ENCODE data around the gene C6orf136.
"Not testable (repeated sequence)": the region's sequence is repeated elsewhere in the genome, so short reads cannot be mapped to it uniquely, and the experiment has no call there.

C6orf136 gene

GRCh38 chr6:30664994-30665767, 18.2 kb downstream of the C6orf136 start:
- DNase-seq = no peak

- DNase-seq = not testable (repeated sequence)
Observed at GRCh38 chr6:30666300-30666699, 19.4 kb downstream of the C6orf136 start.

DNA sequence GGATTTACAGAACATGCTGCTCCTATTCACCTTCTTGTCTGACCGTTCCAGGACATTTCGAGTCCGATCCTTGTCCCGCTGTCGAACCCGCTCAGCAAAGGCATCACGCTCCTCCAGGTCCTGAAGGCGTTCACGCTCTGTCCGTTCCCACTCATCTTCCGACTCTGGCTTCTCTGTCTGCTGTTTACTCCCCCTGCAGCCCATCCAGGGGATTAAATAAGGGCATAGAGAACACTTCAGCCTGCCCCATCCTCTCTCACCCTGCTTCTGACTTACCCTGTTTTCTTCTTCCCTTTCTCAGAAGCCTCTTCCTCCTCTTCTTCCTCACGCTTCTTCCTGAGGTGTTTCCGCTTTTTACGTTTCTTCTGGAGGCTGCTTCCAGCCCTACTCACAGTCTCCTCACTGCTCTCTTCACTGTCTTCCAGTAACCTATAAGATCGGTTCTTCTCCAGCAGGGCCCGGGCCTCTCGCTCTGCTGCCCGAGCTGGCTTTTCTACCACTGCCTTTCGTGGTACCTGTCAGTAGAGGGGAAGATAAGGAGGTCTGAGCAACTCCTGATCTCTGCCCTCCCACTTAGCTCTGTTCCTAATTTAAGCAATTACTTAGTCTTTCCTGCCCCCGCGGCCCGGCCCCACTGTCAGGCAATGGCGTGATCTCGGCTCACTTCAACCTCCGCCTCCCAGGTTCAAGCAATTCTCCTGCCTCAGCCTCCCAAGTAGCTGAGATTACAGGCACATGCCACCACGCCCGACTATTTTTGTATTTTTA, 24.0 kb downstream of the C6orf136 start:
- DNase-seq = no peak

GRCh38 chr6:30672445-30673253, 25.7 kb downstream of the C6orf136 start, which contains the start of gene DHX16:
Gene DHX16, minus strand, starts transcription at chr6:30673006. Its CDS starts 165 bp downstream, at chr6:30672841.
- peak; percentile 76 for DNase-seq

- DNase-seq = no peak
Observed at GRCh38 chr6:30676660-30677285, 29.8 kb downstream of the C6orf136 start.

GRCh38 chr6:30678964-30679726, 32.2 kb downstream of the C6orf136 start:
- no peak for DNase-seq

DNA sequence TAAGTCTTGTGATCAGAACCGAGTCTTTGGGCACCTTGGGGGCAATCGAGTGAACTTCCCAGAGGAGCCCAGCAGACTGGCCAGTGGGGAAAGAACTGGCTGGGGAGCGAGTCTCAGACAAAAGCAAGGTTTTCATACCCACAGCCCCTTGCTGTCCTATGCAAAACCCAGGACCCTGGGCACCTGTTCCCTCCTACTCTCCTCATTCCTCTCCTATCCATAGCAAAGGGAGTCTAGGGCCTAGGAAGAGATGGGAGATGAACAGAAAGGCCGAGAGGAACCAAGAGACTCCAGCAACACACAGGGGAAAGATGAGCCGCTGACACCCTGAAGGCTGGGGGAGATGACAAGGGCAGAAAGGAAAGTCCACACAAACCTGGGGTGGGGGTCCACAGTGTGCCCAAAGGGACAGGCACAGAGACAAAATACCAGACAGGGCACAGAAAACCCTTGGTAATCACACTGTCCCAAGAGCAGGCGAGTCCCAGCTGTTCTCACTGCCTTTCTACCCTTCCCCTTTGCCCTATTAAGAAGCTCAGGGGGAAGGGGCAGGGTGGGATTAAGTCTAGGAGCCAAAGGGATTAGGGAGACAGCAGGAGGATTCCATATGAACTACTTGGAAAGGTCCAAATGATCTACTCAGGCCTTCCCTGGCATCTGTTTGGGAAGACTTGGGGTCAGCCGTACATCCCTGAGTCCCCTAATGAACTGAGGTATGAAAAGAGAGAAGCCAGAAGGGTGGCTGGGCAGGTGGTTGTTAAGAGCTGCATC, 33.0 kb downstream of the C6orf136 start:
- DNase-seq = no peak

DNA sequence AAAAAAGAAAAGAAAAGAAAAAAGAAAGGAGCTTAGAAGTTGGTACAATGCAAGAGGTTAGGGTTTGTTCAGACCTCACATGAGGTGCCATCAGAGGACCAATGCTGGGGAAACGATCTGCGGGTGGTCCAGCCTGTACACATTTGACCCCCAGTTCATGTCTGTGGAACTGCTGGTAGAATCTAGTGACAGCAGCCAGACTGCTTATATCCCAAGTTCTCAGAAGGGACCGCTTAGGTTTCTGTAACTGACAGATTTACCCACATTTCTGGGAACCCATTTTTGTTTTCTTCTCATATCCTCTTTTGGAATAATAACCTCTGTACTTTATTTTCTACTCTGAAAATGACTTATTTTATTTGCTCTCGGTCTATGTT, 34.8 kb downstream of the C6orf136 start:
- no peak for DNase-seq

- DNase-seq = no peak
Observed at GRCh38 chr6:30682143-30683117, 35.5 kb downstream of the C6orf136 start.

- no peak for DNase-seq
Observed at GRCh38 chr6:30683183-30683979, 36.4 kb downstream of the C6orf136 start.

- DNase-seq = no peak
Observed at GRCh38 chr6:30683980-30684338, 37.0 kb downstream of the C6orf136 start.

DNA sequence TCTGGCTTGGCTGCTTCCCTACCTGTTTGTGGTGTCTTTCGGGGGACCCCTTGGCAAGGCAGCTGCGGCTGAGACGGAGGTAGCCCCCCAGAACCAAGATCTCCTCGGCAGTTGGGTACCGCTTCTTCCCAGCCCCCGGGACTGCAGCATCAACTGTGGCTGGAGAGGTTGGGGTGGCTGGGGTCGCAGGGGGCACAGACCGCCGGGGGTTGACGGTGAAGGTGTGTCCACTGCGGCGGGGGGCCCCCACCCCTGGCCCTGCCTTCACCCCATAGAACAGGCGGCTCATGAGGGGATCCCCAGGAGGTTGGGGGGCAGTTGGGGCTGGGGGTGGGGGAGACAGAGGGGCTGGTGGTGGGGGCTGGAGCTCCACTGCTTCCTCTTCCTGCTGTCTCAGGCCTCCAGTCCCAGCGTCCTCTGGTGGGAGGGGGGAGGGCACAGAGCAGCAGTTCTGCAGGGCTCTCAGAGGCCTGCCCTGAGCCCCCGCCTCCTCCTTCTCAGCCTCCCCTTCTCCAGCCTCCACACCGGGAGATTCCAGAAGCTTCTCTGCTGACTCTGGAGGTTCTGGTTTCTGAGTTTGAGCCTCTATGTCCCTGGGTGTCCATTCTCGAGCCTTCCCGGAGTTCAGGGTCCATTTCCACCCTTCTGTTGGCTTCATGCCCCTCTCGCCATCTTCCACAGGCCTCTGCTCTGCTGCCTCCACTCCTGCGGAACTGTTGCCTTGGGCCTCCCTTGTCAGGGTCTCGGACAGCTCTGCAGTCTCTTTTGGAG, 37.6 kb downstream of the C6orf136 start:
- DNase-seq = no peak

GRCh38 chr6:30685157-30686008, 38.5 kb downstream of the C6orf136 start:
- no peak for DNase-seq

DNA sequence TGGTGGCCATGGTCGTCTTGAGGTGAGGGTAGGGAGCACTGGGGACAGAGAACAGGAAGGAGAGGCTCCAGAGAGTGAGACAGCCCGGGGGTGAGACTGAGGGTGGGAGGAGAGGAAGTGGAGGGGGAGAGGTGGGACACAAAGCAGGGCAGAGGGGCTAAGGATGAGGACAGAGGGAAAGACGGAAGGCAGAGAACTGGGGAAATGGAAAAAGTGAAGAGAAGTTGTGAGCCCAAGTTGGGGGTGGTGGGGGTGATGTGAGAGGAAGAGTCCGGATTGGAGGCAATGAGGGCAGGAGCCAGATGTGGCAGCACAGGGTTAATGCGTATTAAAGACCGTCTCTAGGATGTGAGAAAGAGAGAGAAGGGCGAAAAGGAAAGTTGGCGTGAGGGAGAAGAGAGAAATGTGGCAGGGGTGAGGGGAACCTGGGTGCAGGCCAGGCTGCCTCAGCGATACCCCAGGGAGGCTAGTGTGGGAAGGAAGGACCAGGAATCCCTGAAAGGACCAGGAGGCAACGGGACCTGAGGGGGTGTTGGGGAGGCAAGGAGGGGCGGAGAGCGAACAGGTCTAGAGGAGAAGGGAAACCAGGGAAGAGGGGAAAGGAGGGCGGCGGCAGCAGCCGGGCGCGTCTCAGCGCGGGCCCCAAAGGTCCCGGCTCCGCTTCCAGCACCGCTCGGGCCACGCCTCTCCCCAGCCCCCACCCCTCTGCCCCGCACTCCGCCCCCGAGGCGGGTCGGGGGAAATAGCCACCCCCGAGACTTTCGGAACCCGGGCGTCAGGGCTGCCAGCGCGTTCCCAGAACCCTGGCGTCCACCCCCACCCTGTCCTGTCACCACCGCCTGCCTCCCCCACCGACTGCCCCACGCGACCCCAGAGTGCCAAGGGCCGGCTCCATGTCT, 39.3 kb downstream of the C6orf136 start, which contains the start of gene PPP1R18:
TSS of gene PPP1R18 (minus strand) at position 637 of the 899 bp plus-strand sequence. CDS start at position 10, 627 bp downstream.
- DNase-seq = no peak

DNA sequence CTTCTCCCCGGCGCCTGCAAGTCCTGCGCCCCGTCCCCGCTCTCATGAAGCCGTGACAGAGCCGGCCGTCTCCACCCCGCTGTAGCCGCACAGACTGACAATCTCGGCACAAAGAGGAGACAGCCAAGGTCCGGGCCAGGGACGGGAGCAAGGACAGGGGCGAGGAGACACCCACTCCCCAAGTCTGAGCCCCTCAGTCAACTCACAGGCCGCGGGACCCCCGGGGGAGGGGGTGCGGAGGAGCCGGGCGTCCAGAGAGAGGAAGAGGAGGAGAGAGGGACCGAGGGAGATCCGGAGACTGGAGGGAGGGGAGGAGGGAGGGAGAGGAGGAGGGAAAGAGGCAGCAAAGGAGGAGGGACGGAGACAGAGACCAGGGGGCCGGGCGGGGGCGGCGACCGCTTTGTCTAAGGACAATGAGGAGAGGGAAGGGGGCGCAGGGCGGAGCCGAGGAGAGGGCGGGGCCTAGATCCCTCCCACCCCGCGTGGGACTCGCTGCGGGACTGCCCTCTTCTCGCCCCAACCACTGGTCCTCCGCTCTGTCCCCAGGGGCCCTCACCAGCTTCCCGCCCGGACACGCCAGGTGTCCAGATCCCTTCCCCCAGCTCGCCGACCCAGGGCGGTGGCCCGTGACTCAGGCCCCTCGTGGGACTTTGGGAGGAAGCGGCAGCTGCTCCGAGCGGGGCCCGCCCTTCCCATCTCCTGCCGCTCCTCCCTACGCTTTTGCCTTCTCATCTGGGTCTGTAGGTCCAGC, 40.1 kb downstream of the C6orf136 start:
- peak; percentile 65 for DNase-seq
